RWPE1 (cell line): ENCODE measurements around the gene SLC6A19.
A peak's percentile ranks its signal among the peaks of the same experiment; 100 is the strongest.
"Not testable (repeated sequence)": the region's sequence is repeated elsewhere in the genome, so short reads cannot be mapped to it uniquely, and the experiment has no call there.

Experiments used
- CTCF ChIA-PET: fragments of 350-600 bp; sonication (Branson Sonifier 250); formaldehyde crosslinking; extraction: SDS; loops from one replicate; lab custom pipeline; 2021; lab: Yijun Ruan, JAX
- POLR2A ChIA-PET: fragments of 400-600 bp; formaldehyde crosslinking; extraction: SDS; loops from one replicate; lab custom pipeline; 2020; ENCODE audit warnings: antibody characterized with exemption; ENCODE audit not compliant: low non-redundant PET; lab: Yijun Ruan, JAX
- DNase-seq: peaks from one replicate; pipeline ENCODE4 v3.0.0; 2012; ENCODE audit warnings: low spot score
- H3K27ac ChIP-seq: fragments of 450-650 bp; 2 replicates; pipeline ENCODE4 v1.5.1; 2017
- CTCF ChIP-seq: fragments of 450-650 bp; conservative IDR thresholded peaks from 2 replicates; pipeline ENCODE4 v1.5.1; 2017; ENCODE audit warnings: low read depth, mild to moderate bottlenecking

SLC6A19 gene

GRCh38 chr5:1225081-1225480 is 23.7 kb downstream of the SLC6A19 start, which contains the start of gene SLC6A18:
Gene SLC6A18 (plus strand): TSS chr5:1225381. CDS start chr5:1225478, 97 bp downstream.
- CTCF ChIA-PET, result no interaction called here

GRCh38 chr5:1226231-1226630 is 24.8 kb downstream of the SLC6A19 start:
- ChIA-PET POLR2A (no interaction called here), CTCF (no interaction called here)
- no peak overlapping the region for H3K27ac ChIP-seq
- DNase-seq, result no peak
- no peak for TF ChIP-seq CTCF

More at GRCh38 chr5:1225081-1225480, 23.7 kb downstream of the SLC6A19 start, which contains the start of gene SLC6A18:
- TF ChIP-seq CTCF, result no peak
- DNase-seq, result no peak
- POLR2A ChIA-PET, result no interaction called here
- H3K27ac ChIP-seq, result no peak within 1 kb of the TSS

- ChIA-PET CTCF (interaction anchor here (0.6 kb wide), 1 partner anchor 785 kb away, joined by 8 read pairs; no protein-coding TSS in a partner anchor), POLR2A (no interaction called here)
- no peak for TF ChIP-seq CTCF
- no peak overlapping the region for H3K27ac ChIP-seq
- DNase-seq, result no peak
Measured at GRCh38 chr5:1226839-1227581, 25.6 kb downstream of the SLC6A19 start.

- TF ChIP-seq CTCF, result no peak
- POLR2A ChIA-PET, result no interaction called here
- H3K27ac ChIP-seq, result peak overlapping the region; percentile 61
- CTCF ChIA-PET, result interaction anchor here (0.6 kb wide), 1 partner anchor 786 kb away, joined by 8 read pairs; no protein-coding TSS in a partner anchor
- peak; percentile 20 for DNase-seq
Measured at GRCh38 chr5:1227667-1228066, 26.3 kb downstream of the SLC6A19 start.

- H3K27ac ChIP-seq, result peak overlapping the region; percentile 61
- ChIA-PET POLR2A (no interaction called here), CTCF (no interaction called here)
- DNase-seq, result no peak
- TF ChIP-seq CTCF, result no peak
Measured at GRCh38 chr5:1228120-1228519, 26.7 kb downstream of the SLC6A19 start.

GRCh38 chr5:1229023-1229422 is 27.6 kb downstream of the SLC6A19 start:
- CTCF ChIA-PET, result interaction anchor here (0.6 kb wide), 1 partner anchor 43 kb away, joined by 3 read pairs; no protein-coding TSS in a partner anchor
- POLR2A ChIA-PET, DNase-seq, H3K27ac ChIP-seq: not testable (repeated sequence)

GRCh38 chr5:1229822-1230221 is 28.4 kb downstream of the SLC6A19 start:
- DNase-seq, result no peak
- POLR2A ChIA-PET, result no interaction called here
- no peak for TF ChIP-seq CTCF
- CTCF ChIA-PET, result no interaction called here
- H3K27ac ChIP-seq, result no peak overlapping the region
